BJ (cell line): ENCODE data around the gene MAP3K9. TPM values are rescaled to one million over a fixed set of nuclear protein-coding genes. Genes with fewer than 3 reads are reported as not detected.

Experiments used
- CTCF ChIA-PET: fragments of 350-600 bp; formaldehyde crosslinking; extraction: SDS; loops from one replicate; lab custom pipeline; 2021; ENCODE audit warnings: antibody characterized with exemption, inconsistent platforms; lab: Yijun Ruan, JAX
- POLR2A ChIA-PET: fragments of 300-600 bp; sonication (Branson Sonifier 250); formaldehyde crosslinking; extraction: SDS; loops from one replicate; lab custom pipeline; 2021; ENCODE audit warnings: antibody characterized with exemption; lab: Charles Lee
- DNase-seq: peaks from one replicate; pipeline ENCODE4 v3.0.0-alpha.2; 2011; ENCODE audit warnings: low read depth
- H3K27me3 ChIP-seq: 2 replicates; pipeline ENCODE4 v1.6.0; 2011; ENCODE audit warnings: low read length; ENCODE audit not compliant: control insufficient read depth, insufficient read depth
- H3K36me3 ChIP-seq: 2 replicates; pipeline ENCODE4 v1.5.1; 2011; ENCODE audit warnings: low read length; ENCODE audit not compliant: control insufficient read depth, insufficient read depth
- H3K4me3 ChIP-seq: 2 replicates; pipeline ENCODE4 v1.5.1; 2011; ENCODE audit warnings: low read depth, mild to moderate bottlenecking, control low read depth, low read length
- polyA plus RNA-seq: library from polyadenylated mRNA; depleted of rRNA; stranded (reverse); fragments of >200 nt; gene quantifications from 2 replicates; pipeline ENCODE4 v1.2.3, GENCODE V29; 2011
- TF ChIP-seq, protein P1 (sequence below): IDR thresholded peaks from 2 replicates; pipeline ENCODE4 v1.5.1; 2011; ENCODE audit warnings: low read depth, mild to moderate bottlenecking, control low read depth, inconsistent platforms, low read length, moderate library complexity; ENCODE audit not compliant: insufficient read depth

MAP3K9 gene
- polyA plus RNA-seq, 1 experiment, result 0.45 TPM

- TF ChIP-seq, protein P1, sequence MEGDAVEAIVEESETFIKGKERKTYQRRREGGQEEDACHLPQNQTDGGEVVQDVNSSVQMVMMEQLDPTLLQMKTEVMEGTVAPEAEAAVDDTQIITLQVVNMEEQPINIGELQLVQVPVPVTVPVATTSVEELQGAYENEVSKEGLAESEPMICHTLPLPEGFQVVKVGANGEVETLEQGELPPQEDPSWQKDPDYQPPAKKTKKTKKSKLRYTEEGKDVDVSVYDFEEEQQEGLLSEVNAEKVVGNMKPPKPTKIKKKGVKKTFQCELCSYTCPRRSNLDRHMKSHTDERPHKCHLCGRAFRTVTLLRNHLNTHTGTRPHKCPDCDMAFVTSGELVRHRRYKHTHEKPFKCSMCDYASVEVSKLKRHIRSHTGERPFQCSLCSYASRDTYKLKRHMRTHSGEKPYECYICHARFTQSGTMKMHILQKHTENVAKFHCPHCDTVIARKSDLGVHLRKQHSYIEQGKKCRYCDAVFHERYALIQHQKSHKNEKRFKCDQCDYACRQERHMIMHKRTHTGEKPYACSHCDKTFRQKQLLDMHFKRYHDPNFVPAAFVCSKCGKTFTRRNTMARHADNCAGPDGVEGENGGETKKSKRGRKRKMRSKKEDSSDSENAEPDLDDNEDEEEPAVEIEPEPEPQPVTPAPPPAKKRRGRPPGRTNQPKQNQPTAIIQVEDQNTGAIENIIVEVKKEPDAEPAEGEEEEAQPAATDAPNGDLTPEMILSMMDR, result no peak
- Histone ChIP-seq H3K27me3 (peaks cover 8% of the 10 kb centered on the region; the same call in 1 of the 2 replicates), H3K36me3 (no peaks in the 10 kb centered on the region), H3K4me3 (peak overlapping the region; percentile 58)
- POLR2A ChIA-PET, result no interaction called here
- CTCF ChIA-PET, result interaction anchor here (0.7 to 1.8 kb wide), 4 partner anchors 9 to 186 kb away, joined by 3 to 4 read pairs (median 4); no protein-coding TSS in a partner anchor
- no peak for DNase-seq
Measured at GRCh38 chr14:70808416-70809224, 693 bp downstream of the MAP3K9 start.

DNA sequence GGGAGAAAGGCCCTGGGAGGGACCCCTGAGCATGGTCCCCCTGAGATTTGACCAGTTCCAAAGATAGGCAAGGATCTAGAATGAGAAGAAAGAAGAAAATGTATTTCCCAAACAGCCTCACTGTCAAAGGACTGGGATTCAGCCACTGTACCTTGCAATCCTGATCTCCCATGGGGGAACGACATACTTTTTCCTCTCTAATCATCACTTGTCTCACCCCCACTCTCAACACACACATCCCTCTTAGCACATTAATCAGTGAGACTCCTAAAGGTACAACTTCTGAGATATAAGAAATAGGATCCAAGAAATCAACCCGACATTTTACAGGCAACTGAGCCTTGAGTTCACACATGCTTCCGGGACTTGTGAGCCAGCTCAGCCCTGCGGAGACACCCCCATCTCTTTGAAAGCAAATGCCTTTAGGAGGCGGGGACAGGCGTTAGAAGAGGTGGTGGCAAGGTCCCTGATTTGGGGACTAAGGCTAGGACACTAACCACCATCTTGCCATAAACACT lies 1.4 kb downstream of the MAP3K9 start:
- ChIA-PET CTCF (interaction anchor here (1.2 kb wide), 1 partner anchor 96 kb away, joined by 3 read pairs; no protein-coding TSS in a partner anchor), POLR2A (no interaction called here)
- Histone ChIP-seq H3K27me3 (peaks cover 8% of the 10 kb centered on the region; the same call in 1 of the 2 replicates), H3K36me3 (no peaks in the 10 kb centered on the region), H3K4me3 (no peak overlapping the region; the same call in 1 of the 2 replicates)
- DNase-seq, result no peak
- TF ChIP-seq, protein P1, result no peak

DNA sequence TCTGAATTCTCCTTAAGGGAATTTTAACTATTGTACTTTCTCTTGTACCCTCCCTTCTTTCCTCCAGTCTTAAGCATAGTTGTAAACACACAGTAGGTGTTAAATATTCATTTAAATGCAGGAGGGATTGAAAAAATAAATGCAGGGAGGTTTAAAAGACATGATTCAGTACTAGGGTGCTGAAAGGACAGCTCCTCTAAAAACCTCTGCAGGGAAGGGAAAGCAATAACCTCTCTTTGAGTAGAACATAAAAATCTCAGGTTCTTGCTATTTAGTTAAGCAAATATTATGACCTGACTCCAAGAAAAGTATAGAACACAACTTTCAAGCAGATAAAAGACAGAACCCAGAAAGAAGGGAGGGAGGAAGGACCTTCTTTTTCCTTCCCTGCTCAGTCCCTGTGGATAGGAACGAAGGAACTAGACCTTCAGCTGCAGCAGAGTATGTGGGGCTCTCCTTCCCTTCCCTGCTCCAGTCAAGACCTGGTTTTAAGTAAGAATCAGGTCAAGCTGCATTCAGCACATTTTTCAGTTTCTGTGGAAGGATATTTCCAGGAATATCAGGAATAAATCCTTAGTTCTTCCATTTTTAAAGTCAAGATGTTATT lies 4.7 kb downstream of the MAP3K9 start:
- TF ChIP-seq, protein P1, result no peak
- ChIA-PET CTCF (interaction anchor here (0.7 to 1.2 kb wide), 3 partner anchors 8 to 13 kb away, joined by 3 to 5 read pairs (median 4); no protein-coding TSS in a partner anchor), POLR2A (interaction anchor here (0.5 to 0.6 kb wide), 2 partner anchors 138 to 175 kb away, joined by 3 read pairs; no protein-coding TSS in a partner anchor)
- H3K27me3 ChIP-seq, result peaks cover 7% of the 10 kb centered on the region; the same call in 1 of the 2 replicates
- H3K36me3 ChIP-seq, result no peaks in the 10 kb centered on the region
- DNase-seq, result no peak
- no peak overlapping the region for H3K4me3 ChIP-seq

GRCh38 chr14:70803321-70804310 lies 5.7 kb downstream of the MAP3K9 start:
- H3K27me3 ChIP-seq, result peaks cover 7% of the 10 kb centered on the region; the same call in 1 of the 2 replicates
- TF ChIP-seq, protein P1, result no peak
- no peak overlapping the region for H3K4me3 ChIP-seq
- DNase-seq, result no peak
- ChIA-PET POLR2A (interaction anchor here (0.5 to 0.6 kb wide), 2 partner anchors 137 to 177 kb away, joined by 3 read pairs; no protein-coding TSS in a partner anchor), CTCF (interaction anchor here (1.0 to 1.2 kb wide), 2 partner anchors 13 to 14 kb away, joined by 3 to 5 read pairs; no protein-coding TSS in a partner anchor)
- H3K36me3 ChIP-seq, result no peaks in the 10 kb centered on the region
